GM10248 (cell line): Measurements from ENCODE around the gene STON2.

ENCODE experiments used
- CTCF ChIA-PET: fragments of 300-600 bp; sonication (Branson Sonifier 250); formaldehyde crosslinking; extraction: SDS; loops from one replicate; lab custom pipeline; 2021; ENCODE audit warnings: antibody characterized with exemption; lab: Yijun Ruan, JAX
- POLR2A ChIA-PET: fragments of 350-650 bp; sonication (Branson Sonifier 250); formaldehyde crosslinking; extraction: SDS; loops from one replicate; lab custom pipeline; 2020; ENCODE audit warnings: antibody characterized with exemption; lab: Yijun Ruan, JAX
- DNase-seq: peaks from one replicate; pipeline ENCODE4 v3.0.0; 2012; ENCODE audit errors: extremely low spot score
- CTCF ChIP-seq: IDR thresholded peaks from 2 replicates; pipeline ENCODE4 v1.5.1; 2012; ENCODE audit warnings: mild to moderate bottlenecking, low read depth; ENCODE audit errors: extremely low read depth, missing control alignments, control extremely low read depth

STON2 gene

GRCh38 chr14:81398196-81398891, 1.8 kb downstream of the STON2 start:
- ChIA-PET CTCF (interaction anchor here (1.5 kb wide), 1 partner anchor 15 kb away, joined by 5 read pairs; no protein-coding TSS in a partner anchor), POLR2A (interaction anchor here (0.5 kb wide), 1 partner anchor 709 kb away, joined by 4 read pairs; no protein-coding TSS in a partner anchor)
- TF ChIP-seq CTCF: no peak
- DNase-seq: no peak

DNA sequence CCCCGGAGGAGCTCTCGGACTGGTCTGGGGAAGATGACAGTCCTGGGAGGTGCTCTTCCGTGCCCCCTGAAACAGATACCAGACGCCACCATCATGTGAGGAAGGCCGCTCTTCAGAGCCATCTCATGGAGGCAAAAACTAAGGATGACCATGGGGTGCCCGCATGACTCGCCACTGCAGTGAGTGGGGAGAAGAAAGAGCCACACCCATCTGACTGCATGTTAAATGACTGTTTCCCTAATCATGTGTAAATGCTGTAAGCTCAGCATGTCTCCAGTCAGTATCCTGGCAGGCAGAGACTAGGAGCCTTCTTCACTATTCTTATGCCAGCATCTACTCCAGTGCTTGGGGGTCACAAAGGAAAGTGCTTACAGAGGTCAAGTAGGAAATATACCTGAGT, 4.0 kb downstream of the STON2 start:
- ChIA-PET CTCF (interaction anchor here (1.0 kb wide), 1 partner anchor 57 kb away, joined by 3 read pairs; no protein-coding TSS in a partner anchor), POLR2A (no interaction called here)
- DNase-seq: no peak
- no peak for TF ChIP-seq CTCF

DNA sequence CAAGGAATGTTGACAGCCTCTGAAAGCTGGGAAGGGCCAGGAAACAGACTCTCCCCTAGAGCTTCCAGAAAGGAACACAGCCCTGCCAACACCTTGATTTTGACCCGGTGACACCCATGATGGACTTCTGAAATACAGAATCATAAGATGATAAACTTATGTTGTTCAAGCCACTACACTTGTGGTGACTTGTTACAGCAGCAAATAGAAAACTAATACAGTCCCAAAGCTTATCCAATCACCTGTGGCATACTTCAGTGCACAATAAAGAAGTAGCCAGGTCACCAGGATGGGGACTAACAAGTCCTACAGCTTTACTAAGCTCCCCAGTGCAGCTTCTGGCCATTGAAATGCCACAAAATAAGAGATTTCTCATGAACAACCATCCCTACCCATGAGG, 5.4 kb downstream of the STON2 start:
- no peak for DNase-seq
- POLR2A ChIA-PET: no interaction called here
- CTCF ChIA-PET: no interaction called here
- no peak for TF ChIP-seq CTCF

- ChIA-PET CTCF (interaction anchor here (1.2 kb wide), 1 partner anchor 10 kb away, joined by 3 read pairs; no protein-coding TSS in a partner anchor), POLR2A (no interaction called here)
- no peak for TF ChIP-seq CTCF
- no peak for DNase-seq
Observed at GRCh38 chr14:81392976-81393643, 7.0 kb downstream of the STON2 start.

DNA sequence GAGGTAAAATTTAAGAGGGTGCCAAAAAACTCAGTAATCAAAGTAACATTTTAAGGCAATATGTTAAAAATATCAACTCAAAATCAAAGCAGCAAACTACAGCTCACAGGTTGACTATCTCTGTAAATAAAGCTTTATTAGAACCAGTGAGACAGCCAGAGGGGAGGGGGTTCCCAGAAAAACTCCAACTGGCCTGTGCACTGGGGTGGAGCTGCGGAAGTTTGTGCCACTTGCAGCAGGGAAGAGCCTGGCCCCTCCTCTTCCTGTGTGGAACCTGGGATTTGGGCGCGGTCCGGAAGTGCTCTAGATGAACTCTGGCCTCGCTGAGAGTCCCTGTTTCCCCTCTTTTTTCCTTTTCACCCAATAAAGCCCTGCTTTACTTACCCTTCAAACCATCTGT, 8.1 kb downstream of the STON2 start:
- no peak for TF ChIP-seq CTCF
- CTCF ChIA-PET: interaction anchor here (1.4 kb wide), 1 partner anchor 10 kb away, joined by 6 read pairs; no protein-coding TSS in a partner anchor
- DNase-seq: no peak
- POLR2A ChIA-PET: no interaction called here

- CTCF ChIA-PET: interaction anchor here (1.3 to 1.4 kb wide), 2 partner anchors 8 to 9 kb away, joined by 3 to 6 read pairs; no protein-coding TSS in a partner anchor
- POLR2A ChIA-PET: no interaction called here
Observed at GRCh38 chr14:81390696-81391095, 9.4 kb downstream of the STON2 start.

More at GRCh38 chr14:81390696-81391095, 9.4 kb downstream of the STON2 start:
- no peak for TF ChIP-seq CTCF
- DNase-seq: no peak
